CD4-positive, alpha-beta T cell (primary cell): ENCODE data around the gene ARHGAP15. TPM values are rescaled to one million over a fixed set of nuclear protein-coding genes. Genes with fewer than 3 reads are reported as not detected.

Experiments used
- ATAC-seq: fragments of 200-7000 bp; cut with Tn5 transposase; one replicate; pipeline ENCODE4 v1.10.0; 2022; ENCODE audit warnings: mild to moderate bottlenecking; ENCODE audit not compliant: poor library complexity
- CTCF ChIA-PET: fragments of 350-600 bp; sonication (Branson Sonifier 250); formaldehyde crosslinking; loops from one replicate; lab custom pipeline; 2021; ENCODE audit warnings: antibody characterized with exemption, inconsistent platforms; lab: Charles Lee
- POLR2A ChIA-PET: fragments of 350-600 bp; sonication (Branson Sonifier 250); formaldehyde crosslinking; loops from one replicate; lab custom pipeline; 2021; ENCODE audit warnings: antibody characterized with exemption, inconsistent platforms; lab: Charles Lee
- DNase-seq, 14 experiments: peaks; one replicate each; pipeline ENCODE4 v3.0.0-alpha.2; 2013 to 2020; ENCODE audit warnings: mixed read lengths in 2 of 14
- H3K27ac ChIP-seq, 2 donors: one replicate each; pipeline versions ENCODE4 v1.5.1 to v1.7.0; 2013; ENCODE audit warnings: low read length in 2 of 2, low read depth in 1 of 2, mild to moderate bottlenecking in 1 of 2
- H3K27me3 ChIP-seq, 2 experiments: 1 replicate in 1 of 2; 2 replicates in 1 of 2; pipeline versions ENCODE4 v1.6.1 to v1.7.0; 2013; ENCODE audit warnings: low read length in 2 of 2, control low read depth in 1 of 2, mild to moderate bottlenecking in 1 of 2, moderate library complexity in 1 of 2; ENCODE audit not compliant: insufficient read depth in 2 of 2, control insufficient read depth in 1 of 2
- H3K36me3 ChIP-seq: one replicate; pipeline ENCODE4 v1.6.1; 2013; ENCODE audit warnings: low read length, control low read depth; ENCODE audit not compliant: insufficient read depth
- H3K4me1 ChIP-seq: one replicate; pipeline ENCODE4 v1.6.1; 2013; ENCODE audit warnings: low read length, control low read depth; ENCODE audit not compliant: insufficient read depth
- H3K4me3 ChIP-seq: one replicate; pipeline ENCODE4 v1.5.1; 2013; ENCODE audit warnings: mild to moderate bottlenecking, low read length, moderate library complexity
- H3K9me3 ChIP-seq, 2 experiments: 1 replicate in 1 of 2; 2 replicates in 1 of 2; pipeline versions ENCODE4 v1.6.1 to v1.7.0; 2013; ENCODE audit warnings: low read length in 2 of 2, mild to moderate bottlenecking in 2 of 2, control low read depth in 1 of 2, moderate library complexity in 1 of 2; ENCODE audit not compliant: control insufficient read depth in 1 of 2, insufficient read depth in 1 of 2
- H3K27ac Mint-ChIP-seq: one replicate; pipeline ENCODE4 v1.8.0; 2020; ENCODE audit warnings: mixed read lengths
- H3K27me3 Mint-ChIP-seq: one replicate; pipeline ENCODE4 v1.8.0; 2021; ENCODE audit warnings: mixed read lengths
- H3K36me3 Mint-ChIP-seq: one replicate; pipeline ENCODE4 v1.8.0; 2021; ENCODE audit warnings: low read depth, mixed read lengths
- H3K4me1 Mint-ChIP-seq: one replicate; pipeline ENCODE4 v1.8.0; 2021; ENCODE audit warnings: low read depth, mixed read lengths
- H3K4me3 Mint-ChIP-seq: one replicate; pipeline ENCODE4 v1.8.0; 2020; ENCODE audit warnings: mild to moderate bottlenecking, mixed read lengths
- H3K9me3 Mint-ChIP-seq: one replicate; pipeline ENCODE4 v1.8.0; 2020; ENCODE audit warnings: mixed read lengths
- intact Hi-C, 2 experiments: fragments of 100-400 bp; cut with DNase I in 1 of 2; cut with micrococcal nuclease in 1 of 2; formaldehyde crosslinking; loops; one replicate each; pipeline versions ENCODE4 v1.15.1 to v1.9.0; 2023 to 2025; cut with DNase I, micrococcal nuclease
- total RNA-seq, 174 experiments: library from RNA in 2 of 174; stranded (reverse) in 2 of 174; gene quantifications; one replicate each; pipeline ENCODE4 v1.2.3 and lab custom pipeline; 2021 to 2026
- TF ChIP-seq, protein P1 (sequence below): fragments of 200-600 bp; IDR thresholded peaks from one replicate; pipeline ENCODE4 v1.8.0; 2022; ENCODE audit warnings: antibody characterized with exemption, mild to moderate bottlenecking

ARHGAP15 gene
- total RNA-seq, 2 experiments from 2014 or later, result 158 to 165 TPM

DNA sequence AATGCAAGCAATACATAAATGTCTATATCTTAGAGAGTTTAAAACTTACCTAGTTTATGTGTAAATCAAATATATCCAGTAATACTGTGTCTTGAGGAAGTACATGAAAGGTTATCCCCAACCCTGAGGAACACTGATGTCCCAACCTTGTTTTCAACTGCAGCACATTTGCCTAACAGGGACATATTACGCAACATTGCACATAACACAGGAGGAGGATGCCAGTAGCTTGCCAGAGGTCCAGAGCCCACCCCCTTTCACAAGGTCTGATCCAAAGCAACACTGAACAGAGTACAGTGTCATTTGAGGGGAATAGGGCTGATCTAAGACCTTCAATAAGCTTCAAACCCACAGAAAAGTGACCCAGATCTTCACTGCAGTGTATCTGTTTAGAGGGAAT is 678.5 kb downstream of the ARHGAP15 start:
- intact Hi-C loops, result no loop called here
- DNase-seq, result no peak
- Mint-ChIP-seq H3K27me3 (peaks cover 11% of the 10 kb centered on the region), H3K4me3 (no peak overlapping the region), H3K36me3 (no peaks in the 10 kb centered on the region), H3K4me1 (no peaks in the 10 kb centered on the region), H3K9me3 (no peaks in the 10 kb centered on the region), H3K27ac (no peak overlapping the region)
- no peak overlapping the region for H3K4me3 ChIP-seq
- H3K27ac ChIP-seq, result no peak overlapping the region
- H3K4me1 ChIP-seq, result peaks cover 4% of the 10 kb centered on the region
- ChIA-PET POLR2A (no interaction called here), CTCF (no interaction called here)
- H3K9me3 ChIP-seq, result no peaks in the 10 kb centered on the region
- no peaks in the 10 kb centered on the region for H3K36me3 ChIP-seq
- no peak for ATAC-seq
- TF ChIP-seq, protein P1, sequence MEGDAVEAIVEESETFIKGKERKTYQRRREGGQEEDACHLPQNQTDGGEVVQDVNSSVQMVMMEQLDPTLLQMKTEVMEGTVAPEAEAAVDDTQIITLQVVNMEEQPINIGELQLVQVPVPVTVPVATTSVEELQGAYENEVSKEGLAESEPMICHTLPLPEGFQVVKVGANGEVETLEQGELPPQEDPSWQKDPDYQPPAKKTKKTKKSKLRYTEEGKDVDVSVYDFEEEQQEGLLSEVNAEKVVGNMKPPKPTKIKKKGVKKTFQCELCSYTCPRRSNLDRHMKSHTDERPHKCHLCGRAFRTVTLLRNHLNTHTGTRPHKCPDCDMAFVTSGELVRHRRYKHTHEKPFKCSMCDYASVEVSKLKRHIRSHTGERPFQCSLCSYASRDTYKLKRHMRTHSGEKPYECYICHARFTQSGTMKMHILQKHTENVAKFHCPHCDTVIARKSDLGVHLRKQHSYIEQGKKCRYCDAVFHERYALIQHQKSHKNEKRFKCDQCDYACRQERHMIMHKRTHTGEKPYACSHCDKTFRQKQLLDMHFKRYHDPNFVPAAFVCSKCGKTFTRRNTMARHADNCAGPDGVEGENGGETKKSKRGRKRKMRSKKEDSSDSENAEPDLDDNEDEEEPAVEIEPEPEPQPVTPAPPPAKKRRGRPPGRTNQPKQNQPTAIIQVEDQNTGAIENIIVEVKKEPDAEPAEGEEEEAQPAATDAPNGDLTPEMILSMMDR, result no peak
- H3K27me3 ChIP-seq, result no peaks in the 10 kb centered on the region

DNA sequence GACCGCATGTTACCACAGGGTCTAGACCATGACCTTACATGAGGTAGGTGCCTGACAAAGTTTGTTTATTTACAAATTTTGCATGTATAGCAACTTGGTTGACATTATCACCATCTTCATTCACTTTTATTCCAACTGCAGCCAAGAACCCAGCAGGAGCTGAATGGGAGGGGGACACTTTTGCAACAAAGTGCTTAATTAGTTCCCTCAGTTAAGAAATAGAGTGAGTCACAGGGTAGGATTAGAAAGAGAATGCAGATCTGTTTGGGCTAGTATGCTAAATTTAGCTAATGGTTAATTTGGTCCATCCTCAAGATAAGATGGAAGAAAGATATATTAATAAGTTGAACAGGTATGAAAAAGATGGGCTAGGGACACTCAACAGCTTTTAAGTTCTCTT is 678.9 kb downstream of the ARHGAP15 start:
- H3K4me1 ChIP-seq, result no peaks in the 10 kb centered on the region
- CTCF ChIA-PET, result no interaction called here
- TF ChIP-seq, protein P1, result no peak
- Mint-ChIP-seq H3K36me3 (no peaks in the 10 kb centered on the region), H3K9me3 (no peaks in the 10 kb centered on the region), H3K4me3 (no peak overlapping the region), H3K27ac (no peak overlapping the region), H3K4me1 (no peaks in the 10 kb centered on the region), H3K27me3 (peaks cover 11% of the 10 kb centered on the region)
- no peaks in the 10 kb centered on the region for H3K36me3 ChIP-seq
- no peak overlapping the region for H3K27ac ChIP-seq
- no peaks in the 10 kb centered on the region for H3K27me3 ChIP-seq
- intact Hi-C loops, result no loop called here
- H3K4me3 ChIP-seq, result no peak overlapping the region
- DNase-seq, result no peak
- ATAC-seq, result no peak
- POLR2A ChIA-PET, result no interaction called here
- no peaks in the 10 kb centered on the region for H3K9me3 ChIP-seq

DNA sequence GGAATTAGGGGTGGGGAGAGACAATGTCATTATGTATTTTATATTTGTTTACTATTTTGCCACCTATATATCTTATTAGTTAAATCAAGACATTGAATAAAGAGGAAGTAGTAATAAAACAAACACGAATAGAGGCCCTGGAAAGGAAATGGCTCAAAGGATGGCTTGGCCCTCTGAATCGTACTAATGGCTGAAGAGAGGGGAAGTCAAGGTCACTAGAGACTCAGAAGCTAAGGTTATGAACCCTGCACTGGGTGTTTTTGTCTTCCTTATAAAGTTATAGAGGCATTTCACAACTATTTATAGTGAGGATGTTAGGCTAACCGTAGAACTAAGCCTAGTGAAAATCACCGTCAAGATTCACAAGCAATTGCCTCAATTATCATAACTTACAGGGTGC is 685.9 kb downstream of the ARHGAP15 start:
- Mint-ChIP-seq H3K4me1 (no peaks in the 10 kb centered on the region), H3K9me3 (no peaks in the 10 kb centered on the region), H3K36me3 (no peaks in the 10 kb centered on the region), H3K4me3 (no peak overlapping the region), H3K27me3 (peaks cover 2% of the 10 kb centered on the region), H3K27ac (no peak overlapping the region)
- Histone ChIP-seq H3K36me3 (no peaks in the 10 kb centered on the region), H3K4me1 (no peaks in the 10 kb centered on the region), H3K27me3 (no peaks in the 10 kb centered on the region), H3K9me3 (no peaks in the 10 kb centered on the region), H3K4me3 (no peak overlapping the region), H3K27ac (no peak overlapping the region)
- intact Hi-C loops, result no loop called here
- ChIA-PET POLR2A (no interaction called here), CTCF (no interaction called here)
- DNase-seq (no peak), ATAC-seq (no peak)
- TF ChIP-seq, protein P1, result no peak
